NT2/D1 (cell line): ENCODE results near the gene KAZN.

Experiments used
- SUZ12 ChIP-seq: IDR thresholded peaks from 2 replicates; pipeline ENCODE4 v1.6.1; 2011; ENCODE audit not compliant: insufficient read length, insufficient read depth; ENCODE audit errors: extremely low read depth
- YY1 ChIP-seq: IDR thresholded peaks from 2 replicates; pipeline ENCODE4 v1.6.1; 2011; ENCODE audit not compliant: insufficient read length, insufficient read depth
- ZNF274 ChIP-seq: IDR thresholded peaks from 2 replicates; pipeline ENCODE4 v1.6.1; 2011; ENCODE audit warnings: mild to moderate bottlenecking, low read depth, low read length

DNA sequence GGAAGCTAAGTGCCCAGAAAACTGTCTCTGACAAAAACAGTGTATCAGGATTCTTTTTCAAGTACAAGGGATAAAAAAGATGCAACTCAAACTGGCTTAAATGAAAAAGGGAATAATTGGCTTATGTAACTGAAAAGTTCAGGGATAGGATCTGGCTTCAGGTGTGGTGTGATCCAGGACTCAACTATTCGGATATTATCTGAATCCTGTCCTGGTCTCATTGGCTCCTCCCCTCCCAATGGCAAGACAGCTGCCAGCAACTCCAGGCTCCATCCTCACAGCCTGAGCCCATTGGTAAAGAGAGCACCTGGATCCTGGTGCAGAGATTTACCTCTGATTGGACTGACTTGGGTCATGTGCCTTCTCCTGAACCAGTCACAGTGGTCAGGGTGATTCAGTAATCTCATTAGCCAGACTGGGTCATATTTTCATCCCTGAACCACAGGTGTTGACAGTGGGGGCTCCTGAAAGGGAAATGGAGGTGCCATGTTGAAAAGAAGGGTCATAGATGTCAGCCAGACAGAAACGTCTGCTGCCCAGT, 349.7 kb downstream of the KAZN start:
- TF ChIP-seq SUZ12 (no peak), YY1 (no peak), ZNF274 (no peak)
